ENCODE data around the gene TMEM132D. TPM values are rescaled to one million over a fixed set of nuclear protein-coding genes. Genes with fewer than 3 reads are reported as not detected.
"Not testable (repeated sequence)": the region's sequence is repeated elsewhere in the genome, so short reads cannot be mapped to it uniquely, and the experiment has no call there.

Gene TMEM132D
- total RNA-seq, 1 donor from 2014 or later = 0.06 TPM

DNA sequence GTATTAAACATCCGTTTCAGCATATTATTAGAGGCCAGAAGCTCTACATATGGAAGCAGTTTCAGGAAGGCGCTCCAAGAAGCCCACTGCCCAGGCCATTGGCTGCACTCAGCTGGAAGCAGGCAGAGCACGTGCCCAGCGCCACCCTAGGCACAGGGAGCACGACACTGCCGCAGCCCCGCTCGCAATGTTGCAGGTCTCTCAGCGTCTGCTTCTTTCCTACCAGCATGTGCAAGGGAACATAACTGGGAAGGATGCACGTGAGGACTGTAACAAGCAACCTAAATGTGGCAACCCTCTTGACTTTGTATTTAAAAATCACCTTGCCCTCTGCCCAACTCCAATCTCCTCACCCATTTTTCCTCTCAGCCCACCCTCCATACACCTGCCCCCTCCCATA is 3.5 kb downstream of the TMEM132D start:
- TF ChIP-seq, protein P1, sequence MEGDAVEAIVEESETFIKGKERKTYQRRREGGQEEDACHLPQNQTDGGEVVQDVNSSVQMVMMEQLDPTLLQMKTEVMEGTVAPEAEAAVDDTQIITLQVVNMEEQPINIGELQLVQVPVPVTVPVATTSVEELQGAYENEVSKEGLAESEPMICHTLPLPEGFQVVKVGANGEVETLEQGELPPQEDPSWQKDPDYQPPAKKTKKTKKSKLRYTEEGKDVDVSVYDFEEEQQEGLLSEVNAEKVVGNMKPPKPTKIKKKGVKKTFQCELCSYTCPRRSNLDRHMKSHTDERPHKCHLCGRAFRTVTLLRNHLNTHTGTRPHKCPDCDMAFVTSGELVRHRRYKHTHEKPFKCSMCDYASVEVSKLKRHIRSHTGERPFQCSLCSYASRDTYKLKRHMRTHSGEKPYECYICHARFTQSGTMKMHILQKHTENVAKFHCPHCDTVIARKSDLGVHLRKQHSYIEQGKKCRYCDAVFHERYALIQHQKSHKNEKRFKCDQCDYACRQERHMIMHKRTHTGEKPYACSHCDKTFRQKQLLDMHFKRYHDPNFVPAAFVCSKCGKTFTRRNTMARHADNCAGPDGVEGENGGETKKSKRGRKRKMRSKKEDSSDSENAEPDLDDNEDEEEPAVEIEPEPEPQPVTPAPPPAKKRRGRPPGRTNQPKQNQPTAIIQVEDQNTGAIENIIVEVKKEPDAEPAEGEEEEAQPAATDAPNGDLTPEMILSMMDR (conservative IDR thresholded peaks at IDR 0.05; ENCODE audit: low read depth, low read length) = no peak
- no peak overlapping the region for H3K4me3 ChIP-seq (ENCODE audit: low read depth, low read length)

DNA sequence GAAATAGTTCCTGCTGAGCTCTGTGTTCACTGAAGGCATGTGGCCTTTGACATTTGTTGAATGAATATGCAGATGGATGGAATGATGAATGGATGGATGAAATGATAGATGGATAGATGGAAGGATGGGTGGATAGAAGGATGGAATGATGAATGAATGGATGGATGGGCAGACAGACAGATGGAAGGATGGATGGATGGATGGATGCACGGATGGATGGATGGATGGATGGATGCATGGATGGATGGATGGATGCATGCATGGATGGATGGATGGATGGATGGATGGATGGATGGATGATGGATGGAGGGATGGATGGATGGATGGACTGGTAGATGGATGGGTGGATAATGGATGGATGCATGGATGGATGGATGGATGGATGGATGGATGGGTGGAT is 4.8 kb downstream of the TMEM132D start:
- DNase-seq (ENCODE audit: low read depth); H3K4me3 ChIP-seq (ENCODE audit: low read depth, low read length): not testable (repeated sequence)

More for the DNA sequence above, 3.5 kb downstream of the TMEM132D start:
- DNase-seq (ENCODE audit: low read depth) = no peak

- TF ChIP-seq, protein P1 (conservative IDR thresholded peaks at IDR 0.05; ENCODE audit: low read depth, low read length) = no peak
- no peak for DNase-seq (ENCODE audit: low read depth)
Observed at GRCh38 chr12:129893691-129894090, 10.1 kb downstream of the TMEM132D start.

GRCh38 chr12:129887101-129887500 is 16.7 kb downstream of the TMEM132D start:
- DNase-seq (ENCODE audit: low read depth) = no peak
- TF ChIP-seq, protein P1 (conservative IDR thresholded peaks at IDR 0.05; ENCODE audit: low read depth, low read length) = no peak
- no peak overlapping the region for H3K4me3 ChIP-seq (ENCODE audit: low read depth, low read length)

More at GRCh38 chr12:129893691-129894090, 10.1 kb downstream of the TMEM132D start:
- H3K4me3 ChIP-seq (ENCODE audit: low read depth, low read length) = no peak overlapping the region

DNA sequence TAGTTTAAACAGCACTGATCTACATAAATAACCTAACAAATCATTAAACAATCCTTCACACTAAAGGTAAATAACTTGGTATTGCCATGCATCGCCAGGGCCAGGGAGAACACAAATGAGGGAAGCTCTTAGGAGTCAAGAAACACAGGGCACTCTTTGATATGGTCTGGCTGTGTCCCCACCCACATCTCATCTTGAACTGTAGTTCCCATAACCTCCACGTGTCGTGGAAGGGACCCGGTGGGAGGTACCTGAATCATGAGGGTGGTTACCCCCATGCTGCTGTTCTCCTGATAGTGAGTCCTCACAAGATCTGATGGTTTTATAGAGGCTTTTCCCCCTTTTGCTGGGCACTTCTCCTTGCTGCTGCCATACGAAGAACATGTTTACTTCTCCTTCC is 17.3 kb downstream of the TMEM132D start:
- TF ChIP-seq, protein P1 (conservative IDR thresholded peaks at IDR 0.05; ENCODE audit: low read depth, low read length) = no peak
- no peak overlapping the region for H3K4me3 ChIP-seq (ENCODE audit: low read depth, low read length)
- no peak for DNase-seq (ENCODE audit: low read depth)

GRCh38 chr12:129885287-129885686 is 18.5 kb downstream of the TMEM132D start:
- H3K4me3 ChIP-seq (ENCODE audit: low read depth, low read length) = no peak overlapping the region
- TF ChIP-seq, protein P1 (conservative IDR thresholded peaks at IDR 0.05; ENCODE audit: low read depth, low read length) = no peak
- DNase-seq (ENCODE audit: low read depth) = no peak

GRCh38 chr12:129877411-129877810 is 26.4 kb downstream of the TMEM132D start:
- H3K4me3 ChIP-seq (ENCODE audit: low read depth, low read length) = no peak overlapping the region
- TF ChIP-seq, protein P1 (conservative IDR thresholded peaks at IDR 0.05; ENCODE audit: low read depth, low read length) = no peak
- no peak for DNase-seq (ENCODE audit: low read depth)
